ENCODE measurements around the gene REXO4. TPM values are rescaled to one million over a fixed set of nuclear protein-coding genes. Genes with fewer than 3 reads are reported as not detected.

REXO4 gene
- total and polyA plus RNA-seq, 4 donors, result 7.4 to 12.1 (median 9.1) TPM

DNA sequence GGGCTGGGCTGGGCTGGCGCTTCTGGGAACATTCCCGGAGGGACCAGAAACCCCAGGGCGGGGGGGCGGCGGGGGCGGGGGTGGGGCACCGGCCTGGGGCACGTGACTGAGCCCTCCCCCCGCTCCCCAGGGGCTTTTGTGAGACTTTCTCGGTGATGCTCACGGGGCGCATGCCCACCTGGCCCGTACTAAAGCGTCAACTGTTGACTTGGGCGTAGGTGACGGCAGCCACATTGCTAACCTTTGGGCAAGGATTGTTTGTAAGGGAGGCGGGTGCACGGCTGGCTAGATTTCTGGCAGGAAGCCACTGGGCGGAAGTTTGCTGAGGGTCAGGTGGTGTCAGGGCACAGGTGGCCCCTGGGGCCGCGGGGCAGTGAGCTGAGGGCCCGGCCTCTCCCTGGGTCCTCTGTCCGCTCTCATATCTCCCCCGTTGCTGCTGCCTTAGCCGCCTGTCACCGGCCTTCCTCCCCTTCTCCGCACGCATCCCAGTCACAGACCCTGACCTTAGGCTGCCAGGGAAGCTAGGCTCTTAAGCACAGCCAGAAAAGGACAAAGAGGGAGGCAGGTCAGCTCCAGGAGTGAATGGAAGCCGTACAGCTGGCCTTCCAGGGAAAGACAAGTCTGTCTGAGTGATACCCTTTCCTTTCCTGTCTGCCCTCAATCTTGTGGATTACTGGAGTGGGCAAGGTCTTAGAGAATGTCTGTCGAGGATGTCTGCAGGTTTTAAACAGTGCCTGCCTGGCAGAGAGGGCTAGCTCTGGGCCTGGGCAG, 42.8 kb upstream of the REXO4 start:
- Histone ChIP-seq H3K4me3 (ENCODE audit: low read depth in 1 of 3, low read length in 3 of 3) (peak overlapping the region; percentile 45 to 72 (median 55)), H3K4me1 (ENCODE audit: control insufficient read depth in 4 of 4, insufficient read depth in 4 of 4, low read length in 3 of 4) (peaks cover 7 to 29% (median 21%) of the 10 kb centered on the region in 4 donors), H3K36me3 (ENCODE audit: control insufficient read depth in 4 of 4, insufficient read depth in 3 of 4, low read depth in 1 of 4, low read length in 3 of 4) (peaks cover 2 to 11% (median 8%) of the 10 kb centered on the region in 4 donors), H3K27me3 (ENCODE audit: control insufficient read depth in 4 of 4, insufficient read depth in 4 of 4, low read length in 3 of 4) (no peaks in the 10 kb centered on the region), H3K9me3 (ENCODE audit: control insufficient read depth in 4 of 4, low read length in 3 of 4) (no peaks in the 10 kb centered on the region), H3K9ac (ENCODE audit: low read depth in 1 of 2, low read length in 2 of 2) (peak overlapping the region; percentile 66 to 88), H3K27ac (ENCODE audit: low read depth in 1 of 2, low read length in 2 of 2) (peak overlapping the region; percentile 93 to 98)
- TF ChIP-seq FOXA1 (IDR thresholded peaks at IDR 0.05), result peak; percentile 58
- TF ChIP-seq YY1 (IDR thresholded peaks at IDR 0.05), result peak; percentile 71
- no peak for TF ChIP-seq TAF1 (conservative IDR thresholded peaks at IDR 0.05)
- peak; percentile 55 for TF ChIP-seq FOXA2 (IDR thresholded peaks at IDR 0.05)
- TF ChIP-seq, protein P1, sequence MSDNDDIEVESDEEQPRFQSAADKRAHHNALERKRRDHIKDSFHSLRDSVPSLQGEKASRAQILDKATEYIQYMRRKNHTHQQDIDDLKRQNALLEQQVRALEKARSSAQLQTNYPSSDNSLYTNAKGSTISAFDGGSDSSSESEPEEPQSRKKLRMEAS (IDR thresholded peaks at IDR 0.05), result no peak
- peak in 1 of 2 donors; percentile 12 for TF ChIP-seq JUND (IDR thresholded peaks at IDR 0.05)
- TF ChIP-seq SP1 (IDR thresholded peaks at IDR 0.05), result peak; percentile 44
- peak in 1 of 2 donors; percentile 17 for TF ChIP-seq RAD21 (IDR thresholded peaks at IDR 0.05)
- TF ChIP-seq, protein P2, sequence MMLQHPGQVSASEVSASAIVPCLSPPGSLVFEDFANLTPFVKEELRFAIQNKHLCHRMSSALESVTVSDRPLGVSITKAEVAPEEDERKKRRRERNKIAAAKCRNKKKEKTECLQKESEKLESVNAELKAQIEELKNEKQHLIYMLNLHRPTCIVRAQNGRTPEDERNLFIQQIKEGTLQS (IDR thresholded peaks at IDR 0.05), result no peak
- peak; percentile 71 to 78 for TF ChIP-seq HNF4A (conservative IDR thresholded peaks at IDR 0.05)
- TF ChIP-seq RXRA (IDR thresholded peaks at IDR 0.05), result peak; percentile 79 to 84
- TF ChIP-seq EGR1 (IDR thresholded peaks at IDR 0.05; ENCODE audit: low read depth in 2 of 2), result no peak
- TF ChIP-seq GABPA (IDR thresholded peaks at IDR 0.05 in 1 of 2, conservative IDR thresholded peaks at IDR 0.05 in 1 of 2), result peak in 1 of 2 donors; percentile 64
- peak; percentile 72 for TF ChIP-seq NR2F2 (IDR thresholded peaks at IDR 0.05)
- no peak for TF ChIP-seq HNF4G (IDR thresholded peaks at IDR 0.05)
- TF ChIP-seq, protein P3, sequence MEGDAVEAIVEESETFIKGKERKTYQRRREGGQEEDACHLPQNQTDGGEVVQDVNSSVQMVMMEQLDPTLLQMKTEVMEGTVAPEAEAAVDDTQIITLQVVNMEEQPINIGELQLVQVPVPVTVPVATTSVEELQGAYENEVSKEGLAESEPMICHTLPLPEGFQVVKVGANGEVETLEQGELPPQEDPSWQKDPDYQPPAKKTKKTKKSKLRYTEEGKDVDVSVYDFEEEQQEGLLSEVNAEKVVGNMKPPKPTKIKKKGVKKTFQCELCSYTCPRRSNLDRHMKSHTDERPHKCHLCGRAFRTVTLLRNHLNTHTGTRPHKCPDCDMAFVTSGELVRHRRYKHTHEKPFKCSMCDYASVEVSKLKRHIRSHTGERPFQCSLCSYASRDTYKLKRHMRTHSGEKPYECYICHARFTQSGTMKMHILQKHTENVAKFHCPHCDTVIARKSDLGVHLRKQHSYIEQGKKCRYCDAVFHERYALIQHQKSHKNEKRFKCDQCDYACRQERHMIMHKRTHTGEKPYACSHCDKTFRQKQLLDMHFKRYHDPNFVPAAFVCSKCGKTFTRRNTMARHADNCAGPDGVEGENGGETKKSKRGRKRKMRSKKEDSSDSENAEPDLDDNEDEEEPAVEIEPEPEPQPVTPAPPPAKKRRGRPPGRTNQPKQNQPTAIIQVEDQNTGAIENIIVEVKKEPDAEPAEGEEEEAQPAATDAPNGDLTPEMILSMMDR (IDR thresholded peaks at IDR 0.05; ENCODE audit: low read depth, low read length, missing input control), result no peak
- TF ChIP-seq, protein P4, sequence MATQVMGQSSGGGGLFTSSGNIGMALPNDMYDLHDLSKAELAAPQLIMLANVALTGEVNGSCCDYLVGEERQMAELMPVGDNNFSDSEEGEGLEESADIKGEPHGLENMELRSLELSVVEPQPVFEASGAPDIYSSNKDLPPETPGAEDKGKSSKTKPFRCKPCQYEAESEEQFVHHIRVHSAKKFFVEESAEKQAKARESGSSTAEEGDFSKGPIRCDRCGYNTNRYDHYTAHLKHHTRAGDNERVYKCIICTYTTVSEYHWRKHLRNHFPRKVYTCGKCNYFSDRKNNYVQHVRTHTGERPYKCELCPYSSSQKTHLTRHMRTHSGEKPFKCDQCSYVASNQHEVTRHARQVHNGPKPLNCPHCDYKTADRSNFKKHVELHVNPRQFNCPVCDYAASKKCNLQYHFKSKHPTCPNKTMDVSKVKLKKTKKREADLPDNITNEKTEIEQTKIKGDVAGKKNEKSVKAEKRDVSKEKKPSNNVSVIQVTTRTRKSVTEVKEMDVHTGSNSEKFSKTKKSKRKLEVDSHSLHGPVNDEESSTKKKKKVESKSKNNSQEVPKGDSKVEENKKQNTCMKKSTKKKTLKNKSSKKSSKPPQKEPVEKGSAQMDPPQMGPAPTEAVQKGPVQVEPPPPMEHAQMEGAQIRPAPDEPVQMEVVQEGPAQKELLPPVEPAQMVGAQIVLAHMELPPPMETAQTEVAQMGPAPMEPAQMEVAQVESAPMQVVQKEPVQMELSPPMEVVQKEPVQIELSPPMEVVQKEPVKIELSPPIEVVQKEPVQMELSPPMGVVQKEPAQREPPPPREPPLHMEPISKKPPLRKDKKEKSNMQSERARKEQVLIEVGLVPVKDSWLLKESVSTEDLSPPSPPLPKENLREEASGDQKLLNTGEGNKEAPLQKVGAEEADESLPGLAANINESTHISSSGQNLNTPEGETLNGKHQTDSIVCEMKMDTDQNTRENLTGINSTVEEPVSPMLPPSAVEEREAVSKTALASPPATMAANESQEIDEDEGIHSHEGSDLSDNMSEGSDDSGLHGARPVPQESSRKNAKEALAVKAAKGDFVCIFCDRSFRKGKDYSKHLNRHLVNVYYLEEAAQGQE (IDR thresholded peaks at IDR 0.05), result peak; percentile 44
- TF ChIP-seq, protein P5, sequence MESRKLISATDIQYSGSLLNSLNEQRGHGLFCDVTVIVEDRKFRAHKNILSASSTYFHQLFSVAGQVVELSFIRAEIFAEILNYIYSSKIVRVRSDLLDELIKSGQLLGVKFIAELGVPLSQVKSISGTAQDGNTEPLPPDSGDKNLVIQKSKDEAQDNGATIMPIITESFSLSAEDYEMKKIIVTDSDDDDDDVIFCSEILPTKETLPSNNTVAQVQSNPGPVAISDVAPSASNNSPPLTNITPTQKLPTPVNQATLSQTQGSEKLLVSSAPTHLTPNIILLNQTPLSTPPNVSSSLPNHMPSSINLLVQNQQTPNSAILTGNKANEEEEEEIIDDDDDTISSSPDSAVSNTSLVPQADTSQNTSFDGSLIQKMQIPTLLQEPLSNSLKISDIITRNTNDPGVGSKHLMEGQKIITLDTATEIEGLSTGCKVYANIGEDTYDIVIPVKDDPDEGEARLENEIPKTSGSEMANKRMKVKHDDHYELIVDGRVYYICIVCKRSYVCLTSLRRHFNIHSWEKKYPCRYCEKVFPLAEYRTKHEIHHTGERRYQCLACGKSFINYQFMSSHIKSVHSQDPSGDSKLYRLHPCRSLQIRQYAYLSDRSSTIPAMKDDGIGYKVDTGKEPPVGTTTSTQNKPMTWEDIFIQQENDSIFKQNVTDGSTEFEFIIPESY (IDR thresholded peaks at IDR 0.05), result no peak
- 6% methylated on average over 30 of the region's 30 CpGs for WGBS
- peak; percentile 78 for DNase-seq (ENCODE audit: low spot score)
